KMS-11 (cell line): ENCODE measurements around the gene NTN5.

Source experiments
- H2AFZ ChIP-seq: fragments of 200-600 bp; sonication (generic); 2 replicates; pipeline ENCODE4 v1.6.1; 2016; ENCODE audit warnings: antibody characterized with exemption, mixed run types, low read depth
- H3K27ac ChIP-seq: fragments of 200-600 bp; sonication (generic); 2 replicates; pipeline ENCODE4 v1.6.1; 2016; ENCODE audit warnings: mild to moderate bottlenecking, mixed run types
- H3K27me3 ChIP-seq: fragments of 200-600 bp; sonication (generic); 2 replicates; pipeline ENCODE4 v1.6.1; 2017; ENCODE audit warnings: mild to moderate bottlenecking, low read depth, mixed run types, moderate library complexity; ENCODE audit not compliant: insufficient read depth
- H3K36me3 ChIP-seq: fragments of 200-600 bp; sonication (generic); 2 replicates; pipeline ENCODE4 v1.6.1; 2017; ENCODE audit warnings: mild to moderate bottlenecking, mixed run types; ENCODE audit not compliant: insufficient read depth
- H3K4me1 ChIP-seq: fragments of 200-600 bp; sonication (generic); 2 replicates; pipeline ENCODE4 v1.6.1; 2016; ENCODE audit warnings: mild to moderate bottlenecking, low read depth, mixed run types; ENCODE audit not compliant: poor library complexity, severe bottlenecking
- H3K4me2 ChIP-seq: fragments of 200-600 bp; sonication (generic); 2 replicates; pipeline ENCODE4 v1.7.0; 2016; ENCODE audit warnings: mild to moderate bottlenecking, mixed run types
- H3K4me3 ChIP-seq: fragments of 200-600 bp; sonication (generic); IDR thresholded peaks from 2 replicates; pipeline ENCODE4 v1.6.1; 2017; ENCODE audit warnings: low read depth, low read length, mixed read lengths; ENCODE audit not compliant: insufficient read depth
- H3K79me2 ChIP-seq: fragments of 200-600 bp; sonication (generic); 2 replicates; pipeline ENCODE4 v1.6.1; 2016; ENCODE audit warnings: low read depth, mixed run types; ENCODE audit not compliant: insufficient read depth
- H3K9ac ChIP-seq: fragments of 200-600 bp; sonication (generic); 2 replicates; pipeline ENCODE4 v1.6.1; 2016; ENCODE audit warnings: mild to moderate bottlenecking, mixed run types
- H4K20me1 ChIP-seq: fragments of 200-600 bp; sonication (generic); 2 replicates; pipeline ENCODE4 v1.6.1; 2016; ENCODE audit warnings: mild to moderate bottlenecking, mixed run types; ENCODE audit not compliant: insufficient read depth
- TF ChIP-seq, protein P1 (sequence below): fragments of 200-600 bp; sonication (generic); conservative IDR thresholded peaks from 2 replicates; pipeline ENCODE4 v1.6.1; 2017; ENCODE audit warnings: low read depth, mild to moderate bottlenecking, antibody characterized with exemption, low read length, moderate library complexity, mixed read lengths

Gene NTN5

DNA sequence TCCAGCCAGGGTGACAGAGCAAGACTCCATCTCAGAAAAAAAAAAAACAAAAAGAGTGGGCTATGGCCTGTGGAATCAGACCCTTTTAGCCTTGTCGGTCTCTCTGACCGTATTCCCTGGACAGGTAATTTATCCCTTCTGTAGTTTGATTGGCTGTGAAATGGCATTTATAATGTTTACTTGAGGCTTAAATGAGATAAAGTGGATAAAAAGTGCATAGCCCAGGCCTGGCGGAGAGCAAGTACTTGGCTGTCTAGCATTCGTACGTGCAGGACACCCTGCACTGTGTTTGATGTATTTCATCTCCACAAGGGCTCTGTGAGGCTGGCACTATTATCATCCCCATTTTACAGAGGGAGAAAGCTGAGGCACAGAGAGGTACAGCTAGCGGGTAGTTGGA is 7.0 kb downstream of the NTN5 start:
- Histone ChIP-seq H4K20me1 (no peaks in the 10 kb centered on the region), H2AFZ (no peak overlapping the region), H3K4me1 (peaks cover 7% of the 10 kb centered on the region), H3K27ac (no peak overlapping the region), H3K79me2 (no peaks in the 10 kb centered on the region), H3K36me3 (no peaks in the 10 kb centered on the region), H3K4me3 (no peak overlapping the region), H3K9ac (no peak overlapping the region), H3K4me2 (no peak overlapping the region), H3K27me3 (peaks cover 2% of the 10 kb centered on the region; the same call in 1 of the 2 replicates)
- TF ChIP-seq, protein P1, sequence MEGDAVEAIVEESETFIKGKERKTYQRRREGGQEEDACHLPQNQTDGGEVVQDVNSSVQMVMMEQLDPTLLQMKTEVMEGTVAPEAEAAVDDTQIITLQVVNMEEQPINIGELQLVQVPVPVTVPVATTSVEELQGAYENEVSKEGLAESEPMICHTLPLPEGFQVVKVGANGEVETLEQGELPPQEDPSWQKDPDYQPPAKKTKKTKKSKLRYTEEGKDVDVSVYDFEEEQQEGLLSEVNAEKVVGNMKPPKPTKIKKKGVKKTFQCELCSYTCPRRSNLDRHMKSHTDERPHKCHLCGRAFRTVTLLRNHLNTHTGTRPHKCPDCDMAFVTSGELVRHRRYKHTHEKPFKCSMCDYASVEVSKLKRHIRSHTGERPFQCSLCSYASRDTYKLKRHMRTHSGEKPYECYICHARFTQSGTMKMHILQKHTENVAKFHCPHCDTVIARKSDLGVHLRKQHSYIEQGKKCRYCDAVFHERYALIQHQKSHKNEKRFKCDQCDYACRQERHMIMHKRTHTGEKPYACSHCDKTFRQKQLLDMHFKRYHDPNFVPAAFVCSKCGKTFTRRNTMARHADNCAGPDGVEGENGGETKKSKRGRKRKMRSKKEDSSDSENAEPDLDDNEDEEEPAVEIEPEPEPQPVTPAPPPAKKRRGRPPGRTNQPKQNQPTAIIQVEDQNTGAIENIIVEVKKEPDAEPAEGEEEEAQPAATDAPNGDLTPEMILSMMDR = no peak

DNA sequence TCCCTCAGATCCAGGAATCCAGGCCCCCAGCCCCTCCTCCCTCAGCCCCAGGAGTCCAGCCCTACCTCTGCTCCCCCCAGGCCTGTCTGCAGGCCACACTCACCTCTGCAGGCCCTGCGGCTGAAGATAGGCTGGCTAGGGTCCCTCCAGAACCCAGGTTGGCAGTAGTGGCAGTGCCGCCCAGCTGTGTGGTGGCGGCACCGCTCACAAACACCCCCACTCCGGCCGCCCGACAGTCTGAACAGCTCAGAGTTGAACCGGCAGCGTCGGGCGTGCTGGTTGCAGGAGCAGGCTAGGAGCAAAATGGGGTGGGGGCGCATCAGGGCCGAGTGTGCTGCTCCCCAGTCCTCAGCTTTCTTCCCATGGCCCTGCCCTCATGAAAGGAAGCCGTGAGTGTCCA is 8.3 kb downstream of the NTN5 start:
- Histone ChIP-seq H3K4me3 (no peak overlapping the region), H2AFZ (no peak overlapping the region), H3K36me3 (no peaks in the 10 kb centered on the region), H3K79me2 (no peaks in the 10 kb centered on the region), H4K20me1 (no peaks in the 10 kb centered on the region), H3K4me1 (peaks cover 13% of the 10 kb centered on the region), H3K9ac (no peak overlapping the region), H3K4me2 (no peak overlapping the region), H3K27ac (no peak overlapping the region), H3K27me3 (peaks cover 2% of the 10 kb centered on the region; the same call in 1 of the 2 replicates)
- TF ChIP-seq, protein P1 = no peak

DNA sequence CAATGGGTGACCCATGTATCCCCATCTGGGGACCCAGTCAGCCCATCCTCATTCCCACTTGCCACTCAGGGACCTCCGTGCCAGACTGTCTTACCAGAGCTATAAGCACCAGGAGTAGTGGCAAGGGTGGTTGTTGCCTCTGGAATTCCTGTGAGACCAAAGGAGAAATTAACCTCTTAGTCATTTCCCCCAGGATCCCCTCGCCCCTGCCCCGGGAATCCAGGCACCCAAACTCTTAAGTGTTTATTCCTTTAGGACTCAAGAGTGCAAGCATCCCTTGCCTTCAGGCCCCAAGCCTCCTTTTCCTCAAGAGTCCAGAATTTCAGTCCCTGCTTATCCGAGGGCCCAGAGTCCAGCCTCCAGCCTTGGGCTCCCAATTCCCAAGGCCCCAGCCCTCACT is 9.2 kb downstream of the NTN5 start:
- Histone ChIP-seq H3K79me2 (no peaks in the 10 kb centered on the region), H3K4me3 (no peak overlapping the region), H4K20me1 (no peaks in the 10 kb centered on the region), H3K4me1 (peaks cover 13% of the 10 kb centered on the region), H2AFZ (no peak overlapping the region), H3K4me2 (no peak overlapping the region), H3K27ac (no peak overlapping the region), H3K9ac (no peak overlapping the region), H3K27me3 (peaks cover 6% of the 10 kb centered on the region; the same call in 1 of the 2 replicates), H3K36me3 (no peaks in the 10 kb centered on the region)
- TF ChIP-seq, protein P1 = no peak

DNA sequence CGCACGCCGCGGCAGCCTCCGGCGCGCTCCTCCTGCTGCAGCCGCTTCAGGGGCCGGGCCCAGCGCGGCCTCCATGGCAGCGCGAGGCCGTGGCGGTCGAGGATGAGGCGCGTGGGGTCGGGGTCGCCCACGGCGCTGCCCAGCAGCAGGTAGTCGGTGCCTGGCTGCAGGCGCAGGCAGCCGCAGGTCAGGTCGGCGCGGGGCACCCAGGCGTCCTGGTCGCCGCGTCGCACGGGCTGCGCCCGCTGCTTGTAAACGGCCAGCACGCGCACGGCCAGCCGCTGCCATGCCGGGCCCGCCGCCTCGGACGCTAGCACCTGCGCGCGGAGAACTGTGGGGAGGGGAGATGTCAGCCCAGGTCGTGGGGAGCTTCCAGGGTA is 11.1 kb downstream of the NTN5 start:
- TF ChIP-seq, protein P1 = no peak
- Histone ChIP-seq H3K9ac (no peak overlapping the region), H3K4me2 (0 out of 2 replicates have a peak overlapping the region, but pooled peaks have one; percentile 46), H3K27me3 (peaks cover 23% of the 10 kb centered on the region), H2AFZ (peak overlapping the region; percentile 77; the same call in 1 of the 2 replicates), H3K4me1 (peaks cover 13% of the 10 kb centered on the region), H3K27ac (no peak overlapping the region), H3K79me2 (no peaks in the 10 kb centered on the region), H4K20me1 (no peaks in the 10 kb centered on the region), H3K36me3 (no peaks in the 10 kb centered on the region), H3K4me3 (no peak overlapping the region)
